ENCODE data around the gene DYNLL2.
"Not testable (repeated sequence)": the region's sequence is repeated elsewhere in the genome, so short reads cannot be mapped to it uniquely, and the experiment has no call there.

DYNLL2 gene

GRCh38 chr17:58082870-58083490, at the start of gene DYNLL2:
DYNLL2 (plus strand) TSS chr17:58083419; CDS start chr17:58087091, 3,672 bp downstream.
- DNase-seq = peak; percentile 84

GRCh38 chr17:58039975-58040374, 43.2 kb upstream of the DYNLL2 start:
- no peak for DNase-seq

GRCh38 chr17:58040386-58040785, 42.8 kb upstream of the DYNLL2 start:
- DNase-seq = no peak

DNA sequence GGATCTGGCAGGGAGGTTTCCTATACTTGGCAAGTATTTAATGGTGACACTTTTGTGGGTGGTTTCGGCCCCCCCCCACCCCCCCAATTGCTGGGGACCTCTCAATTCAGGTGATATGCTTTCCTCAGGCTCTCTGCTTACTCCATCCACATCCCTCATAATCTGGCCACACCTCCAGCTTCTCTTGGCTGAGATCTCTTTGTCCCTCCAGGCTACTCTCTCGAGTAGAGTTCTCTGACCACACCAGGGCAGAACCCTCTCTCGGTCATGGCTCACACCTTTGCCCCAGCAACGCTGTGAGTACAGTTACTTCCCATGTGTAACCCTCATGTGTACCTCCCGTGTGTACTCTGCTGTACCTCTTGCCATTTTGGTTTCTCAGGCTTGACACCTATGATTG, 42.1 kb upstream of the DYNLL2 start:
- DNase-seq = no peak

DNA sequence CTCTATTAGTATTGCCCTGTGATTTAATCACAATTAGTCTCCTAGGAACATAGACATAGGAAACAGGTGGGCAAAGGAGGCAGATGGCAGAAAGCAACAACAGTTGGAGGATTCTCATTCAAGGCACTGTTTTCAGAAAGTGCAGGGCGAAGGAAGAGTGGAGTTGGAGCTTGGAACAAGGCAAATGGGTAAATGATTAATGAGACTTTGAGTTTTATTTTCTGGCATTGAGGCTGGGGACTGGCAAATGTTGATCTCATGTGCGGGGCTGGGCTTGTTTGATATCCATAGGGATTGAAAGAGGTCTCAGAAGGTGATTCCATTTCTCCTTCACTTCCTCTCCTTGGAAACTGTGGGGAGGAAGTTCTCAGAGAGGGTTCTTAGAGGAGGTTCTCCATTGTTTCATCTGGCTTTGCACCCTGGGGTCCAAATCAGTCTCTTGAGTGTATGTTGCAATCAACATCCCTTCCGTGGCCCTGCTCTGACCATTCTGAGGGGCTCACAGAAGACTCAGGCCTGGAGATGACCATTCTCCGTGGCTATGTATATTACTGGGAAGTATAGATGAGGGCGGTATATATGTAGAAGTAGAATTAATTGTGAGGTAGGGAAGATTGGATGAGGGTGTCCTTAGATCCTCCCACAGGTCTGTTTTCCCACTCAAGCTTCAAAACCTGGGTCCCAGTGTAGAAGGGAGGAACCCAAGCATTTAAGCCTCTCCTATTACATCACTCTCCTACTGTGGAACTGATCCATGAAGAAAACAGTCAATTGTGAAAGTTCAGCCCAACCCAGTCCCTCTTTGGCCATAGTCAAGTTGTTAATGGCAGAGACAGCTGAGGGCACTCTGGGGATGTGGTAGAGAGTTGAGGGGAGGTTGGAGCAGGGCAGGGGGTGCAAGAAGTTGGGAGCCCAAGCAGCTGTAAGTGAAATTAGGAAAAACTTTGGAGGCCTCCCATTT, 39.7 kb upstream of the DYNLL2 start:
- no peak for DNase-seq

GRCh38 chr17:58044256-58044655, 39.0 kb upstream of the DYNLL2 start:
- DNase-seq = not testable (repeated sequence)

- DNase-seq = no peak
Observed at GRCh38 chr17:58046239-58047094, 36.8 kb upstream of the DYNLL2 start.

- DNase-seq = no peak
Observed at GRCh38 chr17:58047376-58048150, 35.7 kb upstream of the DYNLL2 start.

GRCh38 chr17:58049533-58049932, 33.7 kb upstream of the DYNLL2 start:
- DNase-seq = no peak

DNA sequence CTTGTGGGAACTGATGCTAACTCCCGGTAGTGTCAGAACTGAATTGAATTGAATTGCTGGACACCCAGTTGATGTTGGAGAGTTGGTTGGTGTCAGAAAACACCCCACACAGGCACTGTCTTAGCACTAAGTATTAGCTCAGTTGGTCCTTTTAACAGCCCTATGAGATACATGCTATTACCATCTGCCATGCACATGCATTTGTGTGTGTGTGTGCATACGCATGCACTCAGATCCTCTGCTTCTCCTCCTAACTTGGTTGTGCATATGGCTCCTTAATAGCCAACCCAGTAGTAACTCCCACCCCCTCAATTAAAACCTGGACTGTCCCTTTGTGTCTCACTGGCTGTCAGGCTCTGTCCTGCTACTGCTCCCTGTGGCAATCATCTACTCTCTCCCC, 32.3 kb upstream of the DYNLL2 start:
- DNase-seq = no peak

- DNase-seq = no peak
Observed at GRCh38 chr17:58051468-58051867, 31.8 kb upstream of the DYNLL2 start.

DNA sequence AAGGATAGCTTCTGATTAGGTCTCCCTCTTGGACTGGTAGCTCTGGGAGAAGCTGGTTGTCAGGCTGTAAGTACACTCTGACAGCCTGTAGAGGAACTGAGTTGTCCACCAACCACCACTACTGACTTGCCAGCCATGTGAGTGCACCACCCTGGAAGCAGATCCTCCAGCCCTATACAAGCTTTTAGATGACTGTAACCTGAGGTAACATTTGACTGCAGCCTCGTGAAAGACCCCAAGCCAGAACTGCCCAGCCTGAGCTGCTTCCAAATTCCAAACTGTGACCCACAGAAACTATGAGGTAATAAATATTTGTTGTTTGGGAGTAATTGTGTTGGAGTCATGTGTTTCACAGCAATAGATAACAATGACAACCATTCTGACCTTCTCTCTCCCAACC, 30.8 kb upstream of the DYNLL2 start:
- DNase-seq = no peak

DNA sequence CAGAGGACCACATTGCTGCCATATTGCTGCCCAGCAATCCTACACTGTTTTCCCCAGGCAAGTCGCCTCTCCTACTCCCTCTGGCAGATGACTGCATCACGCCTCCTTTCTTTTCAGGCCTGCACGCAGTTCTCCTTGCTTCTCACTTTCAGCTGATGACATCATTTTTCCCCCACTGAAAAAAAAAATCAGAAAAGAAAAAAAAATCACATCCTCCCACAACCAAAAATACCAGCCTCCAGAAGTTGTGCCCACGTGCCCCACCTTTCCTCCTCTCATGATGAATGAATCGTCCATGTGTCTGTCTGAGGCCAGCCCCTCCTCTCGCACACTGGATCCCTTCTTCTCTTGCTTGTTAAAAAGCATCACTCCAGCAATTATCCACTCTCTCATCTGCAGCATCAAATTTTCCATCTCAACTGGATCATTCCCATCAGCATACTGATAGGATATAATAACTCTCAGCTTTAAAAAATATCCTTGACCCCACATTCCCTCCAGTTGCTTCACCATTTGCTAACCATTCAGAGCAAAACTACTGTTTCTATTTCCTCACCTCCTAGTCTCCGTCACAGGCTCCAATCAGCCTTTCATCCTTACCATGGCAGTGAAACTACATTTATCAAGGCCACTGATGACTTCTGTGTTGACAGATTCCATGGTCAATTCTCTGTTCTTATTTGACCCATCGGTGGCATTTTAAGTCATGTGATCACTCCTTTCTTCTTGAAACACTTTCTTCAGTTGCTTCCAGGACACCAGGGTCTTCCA, 30.1 kb upstream of the DYNLL2 start:
- no peak for DNase-seq

- no peak for DNase-seq
Observed at GRCh38 chr17:58054641-58055040, 28.6 kb upstream of the DYNLL2 start.

DNA sequence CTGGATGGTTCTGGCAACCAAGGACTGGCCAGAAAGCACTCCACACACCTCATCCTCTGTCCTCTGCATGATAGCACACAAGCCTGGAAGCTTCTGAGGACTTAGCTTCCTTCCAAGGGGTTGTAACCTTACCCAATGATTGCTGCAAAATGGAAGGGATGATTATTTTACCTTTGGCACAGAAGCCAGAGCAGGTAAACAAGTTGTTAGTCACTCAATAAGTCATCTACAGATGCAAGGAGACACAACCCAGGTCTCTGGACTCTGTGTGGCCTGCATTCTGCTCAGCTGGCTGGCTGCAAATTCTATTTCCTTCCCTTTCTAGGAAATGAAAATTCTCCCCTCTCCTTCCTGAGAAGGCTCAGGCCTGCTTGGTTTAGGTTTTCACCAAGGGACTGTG, 26.7 kb upstream of the DYNLL2 start:
- no peak for DNase-seq

- DNase-seq = no peak
Observed at GRCh38 chr17:58059141-58059540, 24.1 kb upstream of the DYNLL2 start.

GRCh38 chr17:58060596-58061191, 22.5 kb upstream of the DYNLL2 start:
- DNase-seq = no peak

DNA sequence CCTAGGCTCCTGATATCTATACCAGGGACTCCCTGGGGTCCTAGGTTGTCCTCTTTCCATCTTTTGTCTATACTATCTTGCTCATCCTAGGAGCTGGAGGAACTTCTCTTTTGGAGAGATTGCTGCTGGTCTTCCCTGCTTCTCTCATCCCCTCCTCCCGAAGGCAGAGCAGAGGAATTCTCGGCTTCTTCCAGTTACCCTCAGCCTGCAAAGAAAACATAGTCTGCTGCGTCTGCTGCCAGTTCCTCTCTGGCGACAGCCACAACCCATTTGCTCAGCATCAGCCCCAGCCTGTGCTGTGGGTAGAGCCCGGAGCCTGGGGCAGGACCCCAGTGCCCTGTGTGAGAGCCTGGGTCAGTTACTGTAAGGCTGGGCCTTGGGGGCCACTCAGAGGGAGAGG, 21.5 kb upstream of the DYNLL2 start:
- DNase-seq = no peak

GRCh38 chr17:58065238-58065637, 18.0 kb upstream of the DYNLL2 start:
- no peak for DNase-seq

GRCh38 chr17:58066401-58066800, 16.8 kb upstream of the DYNLL2 start:
- no peak for DNase-seq

GRCh38 chr17:58072862-58073261, 10.4 kb upstream of the DYNLL2 start:
- no peak for DNase-seq

Data from KG1 (cell line).